Germinal center (tissue), 1 donor: ENCODE results near the gene TULP1.
A peak's percentile ranks its signal among the peaks of the same experiment; 100 is the strongest.

Source experiments
- DNase-seq: peaks from one replicate; pipeline ENCODE4 v3.0.0; 2012; ENCODE audit warnings: mixed read lengths, low spot score

TULP1 gene

GRCh38 chr6:35496841-35497570, 15.7 kb downstream of the TULP1 start, which contains the start of gene TEAD3:
TEAD3 (minus strand) TSS chr6:35497079.
- DNase-seq = peak; percentile 89

DNA sequence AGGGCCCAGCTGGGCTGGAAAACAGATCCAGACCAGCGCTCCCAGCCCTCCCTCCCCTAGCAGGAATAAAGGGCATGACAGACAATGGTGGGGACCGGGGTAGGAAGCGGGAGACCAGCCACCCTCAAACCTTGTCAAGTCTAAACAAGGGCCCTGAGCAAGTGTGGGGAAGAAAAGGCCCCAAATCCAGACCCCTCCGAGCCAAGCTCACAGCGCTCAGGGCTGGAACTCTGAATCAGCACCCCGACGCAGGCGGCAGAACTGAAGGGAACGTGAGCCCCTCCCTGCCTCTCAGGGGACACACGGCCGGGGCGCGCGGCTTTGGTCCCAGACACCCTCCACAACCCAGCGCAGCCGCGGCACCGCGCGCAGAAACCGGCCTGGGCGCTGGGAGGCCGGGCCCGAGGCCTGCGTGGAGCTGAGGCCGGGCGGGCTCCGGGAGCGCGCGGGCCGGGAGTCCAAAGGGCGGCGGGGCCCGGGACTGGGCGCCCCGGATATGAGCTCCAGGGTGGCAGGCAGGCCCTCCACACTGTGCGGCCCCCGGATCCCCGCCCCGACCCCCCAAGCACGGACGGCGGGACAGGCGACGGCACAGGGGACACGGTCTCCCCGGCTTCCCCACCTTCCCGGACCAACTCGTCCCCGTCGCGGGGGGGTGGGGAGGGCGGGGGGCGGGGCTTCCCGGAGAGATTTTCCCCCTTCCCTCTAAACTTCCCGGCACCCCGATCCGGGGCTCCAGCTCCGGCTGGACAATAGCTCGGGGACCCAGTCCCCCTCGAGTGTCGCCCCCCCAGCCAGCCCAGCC, 16.5 kb downstream of the TULP1 start:
- no peak for DNase-seq

DNA sequence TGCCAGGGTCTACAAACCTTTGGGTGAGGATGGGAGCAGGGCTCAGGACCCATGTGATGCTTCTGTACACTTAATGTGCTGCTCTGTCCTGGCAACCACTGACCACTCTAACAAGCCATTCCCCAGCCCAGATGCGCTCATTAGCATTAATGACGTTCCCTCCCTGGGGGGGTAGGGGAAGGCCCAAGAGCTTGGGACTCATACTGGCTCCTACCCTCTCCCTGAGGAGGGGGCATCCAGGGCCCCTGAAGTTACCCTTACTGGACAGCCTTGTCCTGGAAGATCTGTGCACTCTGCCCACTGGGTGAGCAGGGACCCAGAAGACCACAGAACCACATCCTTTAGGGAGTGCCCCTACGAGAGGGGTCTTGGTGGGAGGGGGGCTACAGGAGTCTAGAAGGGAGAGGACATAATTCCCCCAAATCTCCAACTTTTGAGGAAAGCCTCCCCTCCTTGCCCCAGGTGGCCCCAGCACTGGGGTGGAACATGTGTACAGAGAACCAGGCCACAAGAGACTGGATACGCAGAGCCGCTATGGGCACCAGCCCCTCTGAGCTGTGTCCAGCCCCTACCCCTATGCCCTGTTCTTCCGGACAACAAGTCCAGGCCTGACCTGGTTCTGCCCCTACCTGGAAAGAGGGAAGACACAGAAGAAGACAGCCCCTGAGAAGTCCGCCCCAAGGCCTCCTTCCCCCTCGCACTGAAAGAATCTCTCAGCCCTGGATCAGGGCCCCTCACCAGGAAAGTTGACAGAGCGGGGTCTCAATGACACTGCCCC, 17.2 kb downstream of the TULP1 start:
- no peak for DNase-seq

GRCh38 chr6:35494161-35494563, 18.5 kb downstream of the TULP1 start:
- no peak for DNase-seq

DNA sequence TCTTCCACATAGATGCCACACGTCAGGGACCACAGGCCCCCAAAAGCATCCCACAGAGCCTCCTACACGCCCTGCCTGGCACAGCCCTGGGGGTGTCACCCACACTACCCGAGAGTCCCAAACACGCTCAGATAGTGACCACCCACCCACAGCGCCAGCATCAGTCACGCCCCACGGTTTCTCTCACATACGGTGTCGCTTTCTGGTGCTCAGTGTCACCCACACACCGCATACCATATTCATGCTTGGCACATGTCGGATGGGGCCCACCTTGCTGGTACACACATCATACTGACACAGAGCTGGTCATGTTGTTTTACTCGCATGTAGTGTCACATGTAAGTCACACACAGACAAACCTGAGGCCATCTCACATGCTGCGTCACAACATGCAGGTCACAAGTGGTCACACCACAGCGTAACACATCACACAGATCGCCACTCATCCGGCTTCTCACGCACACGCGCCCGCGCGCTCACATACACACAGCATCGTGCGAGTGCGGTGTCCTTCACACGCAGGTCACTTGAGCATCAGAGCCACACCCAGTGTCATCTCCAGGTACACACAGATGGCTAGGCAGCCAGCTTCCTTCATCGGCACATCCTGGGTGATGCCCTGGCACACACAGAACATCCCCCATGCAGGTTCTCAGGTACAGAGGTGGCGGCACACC, 19.3 kb downstream of the TULP1 start:
- DNase-seq = no peak

DNA sequence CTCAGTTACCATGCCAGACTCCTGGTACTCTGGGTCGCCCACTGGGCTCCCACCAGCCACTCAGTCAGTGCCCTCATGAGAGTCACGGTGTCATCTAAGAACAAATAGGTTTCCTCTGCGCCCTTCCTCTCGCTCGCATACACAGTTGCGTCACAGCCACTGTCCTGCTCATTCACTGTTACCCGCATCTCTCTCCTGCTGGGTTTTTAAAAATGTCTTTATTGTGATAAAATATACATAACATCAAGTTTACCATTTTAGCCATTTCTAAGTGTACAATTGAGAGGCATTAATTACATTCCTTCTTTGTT, 19.8 kb downstream of the TULP1 start:
- no peak for DNase-seq

GRCh38 chr6:35492258-35492973, 20.3 kb downstream of the TULP1 start:
- DNase-seq = no peak

DNA sequence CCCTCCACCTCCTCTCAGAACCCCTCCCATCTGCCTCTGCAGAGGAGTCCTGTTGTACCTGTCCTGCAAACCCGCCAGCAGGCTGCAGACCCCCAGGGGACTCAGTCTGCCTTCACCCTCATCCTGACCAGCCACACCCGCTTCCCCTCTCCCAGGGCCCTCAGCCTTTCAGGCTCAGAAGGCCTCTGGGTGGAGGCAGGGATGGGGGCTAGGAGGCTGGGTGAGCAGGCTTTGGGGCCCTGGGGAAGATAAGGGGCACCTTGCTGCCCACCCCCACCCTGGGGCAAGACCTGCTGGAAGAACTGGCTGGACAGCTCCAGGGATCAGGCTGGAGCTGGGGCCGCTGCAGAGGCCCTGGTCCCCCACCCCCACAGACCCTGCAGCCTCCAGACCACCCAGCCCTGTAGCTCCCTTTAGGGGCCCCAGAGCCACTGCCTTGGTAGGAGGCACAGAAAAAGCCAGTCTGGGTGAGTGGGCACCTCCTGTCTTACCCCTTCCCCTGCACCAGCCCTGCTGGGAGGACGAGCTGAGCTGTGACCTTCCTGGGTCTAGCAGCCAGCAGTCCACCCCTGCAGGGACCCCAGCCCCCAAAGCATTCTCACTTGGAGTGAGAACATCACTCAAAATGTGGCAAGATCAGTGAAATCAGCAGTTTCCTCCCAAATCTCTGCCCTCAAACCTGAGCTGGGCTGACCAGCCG, 21.0 kb downstream of the TULP1 start:
- DNase-seq = no peak

DNA sequence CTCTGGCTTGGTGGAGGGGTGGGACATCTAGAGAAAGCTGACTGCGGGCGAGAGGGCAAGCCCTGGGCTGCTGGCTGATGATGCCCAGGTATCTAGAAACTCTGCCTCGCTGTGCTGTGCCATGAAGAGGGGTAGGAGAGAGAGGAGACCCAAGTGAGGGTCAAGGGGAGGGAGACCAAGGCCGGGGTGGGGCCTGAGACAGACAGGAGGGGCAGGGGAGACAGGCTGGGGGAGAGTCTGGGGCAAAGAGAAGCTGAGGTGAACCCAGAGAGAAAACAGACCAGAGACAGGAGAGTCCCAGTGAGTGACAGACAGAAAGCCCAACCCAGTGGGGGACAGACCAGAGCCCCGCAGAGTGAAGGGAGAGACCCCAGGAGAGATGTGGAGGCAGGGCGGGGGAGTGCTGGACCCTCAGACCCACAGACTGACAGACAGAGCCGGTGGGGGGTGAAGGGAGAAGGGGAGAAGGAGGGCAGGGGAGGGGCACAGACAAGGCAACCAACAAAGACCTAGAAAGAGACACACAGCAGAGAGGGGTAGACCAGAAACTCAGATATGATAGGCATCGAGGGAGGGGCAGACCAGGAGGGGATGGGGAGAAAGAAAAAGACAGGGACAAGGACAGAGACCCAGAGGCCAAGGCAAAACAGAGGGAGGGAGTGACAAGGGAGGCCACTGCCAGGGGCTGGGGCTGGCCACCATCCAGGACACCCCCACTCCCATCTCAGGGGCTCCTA, 21.7 kb downstream of the TULP1 start:
- no peak for DNase-seq

DNA sequence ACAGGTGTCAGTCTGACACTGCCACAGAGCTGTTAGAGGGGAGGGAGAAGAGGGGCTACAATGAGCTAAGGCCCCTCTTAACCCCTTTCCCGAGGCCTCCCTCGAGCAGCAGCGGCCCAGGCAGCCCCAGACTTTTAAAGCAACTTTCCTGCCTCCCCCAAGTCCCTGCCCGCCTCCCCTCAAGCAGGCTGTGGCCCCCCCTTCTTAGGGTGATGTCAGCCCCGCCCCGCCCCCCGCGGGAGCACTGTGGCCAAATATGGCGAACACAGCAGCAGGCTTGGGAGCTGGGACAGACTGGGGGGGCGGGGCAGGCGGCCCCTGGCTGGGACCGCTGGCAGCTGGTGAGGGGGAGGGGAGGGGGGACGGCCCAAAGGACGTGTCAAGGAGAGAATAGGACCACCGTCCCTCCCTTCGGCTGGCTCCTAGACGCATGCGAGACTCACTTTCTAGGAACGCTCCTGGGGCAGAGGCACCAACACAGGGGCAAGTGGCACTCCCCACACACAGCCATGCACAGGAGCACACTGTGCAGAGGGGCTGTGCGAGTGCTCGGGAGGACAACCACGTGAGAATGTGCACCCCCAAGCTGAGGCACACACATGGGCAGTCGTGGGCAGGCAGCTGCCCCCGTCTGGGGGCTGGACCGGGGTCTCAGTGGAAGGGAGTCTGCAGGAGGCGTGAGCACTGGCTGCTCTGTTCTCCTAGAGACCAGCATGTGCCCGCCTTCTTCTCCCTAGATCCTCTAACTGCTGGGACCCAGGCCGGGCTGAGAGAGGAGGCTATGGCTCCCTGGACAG, 22.5 kb downstream of the TULP1 start:
- DNase-seq = no peak

DNA sequence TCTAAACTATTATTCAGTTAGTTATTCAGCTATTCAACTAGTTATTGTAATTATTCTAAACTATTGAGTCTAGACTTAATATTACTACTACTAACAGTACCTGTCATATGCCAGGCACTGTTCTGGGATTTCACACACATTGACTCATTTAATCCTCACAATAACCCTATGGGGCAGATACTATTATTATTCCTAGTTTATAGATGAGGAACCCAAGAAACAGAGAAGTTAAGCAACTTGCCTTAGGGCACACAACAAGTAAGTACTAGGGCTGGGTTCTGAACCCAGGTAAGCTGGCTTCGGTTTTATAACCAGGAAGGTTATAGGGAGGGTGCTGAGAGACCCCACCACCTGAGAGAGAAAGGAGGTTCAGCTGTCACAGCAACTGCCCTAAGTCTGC, 23.6 kb downstream of the TULP1 start:
- DNase-seq = no peak

DNA sequence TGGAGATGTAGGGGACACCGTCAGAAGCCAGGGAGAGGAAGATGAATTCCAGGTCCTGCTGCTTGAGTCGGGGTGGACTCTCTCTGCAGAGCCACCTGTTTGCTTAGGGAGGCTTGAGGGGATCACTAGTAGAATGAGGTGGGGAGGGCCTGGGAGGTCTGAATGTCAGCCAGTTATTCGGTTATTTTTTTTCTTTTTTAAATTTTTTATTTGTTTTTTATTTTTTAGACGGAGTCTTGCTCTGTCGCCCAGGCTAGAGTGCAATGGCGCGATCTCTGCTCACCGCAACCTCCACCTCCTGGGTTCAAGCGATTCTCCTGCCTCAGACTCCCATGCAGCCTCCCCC, 24.2 kb downstream of the TULP1 start:
- DNase-seq = no peak

- no peak for DNase-seq
Measured at GRCh38 chr6:35487658-35488516, 24.8 kb downstream of the TULP1 start.

GRCh38 chr6:35486005-35486925, 26.4 kb downstream of the TULP1 start:
- no peak for DNase-seq

GRCh38 chr6:35485402-35485877, 27.3 kb downstream of the TULP1 start:
- no peak for DNase-seq

GRCh38 chr6:35484921-35485392, 27.7 kb downstream of the TULP1 start:
- no peak for DNase-seq
